Peyer's patch (tissue), 4 donors: ENCODE results near the gene LUC7L3.

Source experiments
- POLR2A ChIP-seq, 2 donors: fragments of 450-650 bp; IDR thresholded peaks; one replicate each; pipeline ENCODE4 v1.5.1; 2017; ENCODE audit warnings: antibody characterized with exemption in 2 of 2, mild to moderate bottlenecking in 2 of 2, moderate library complexity in 2 of 2
- TF ChIP-seq, protein P1 (sequence below), 6 experiments: fragments of 450-650 bp in 4 of 6; fragments of 200-600 bp in 2 of 6; sonication (generic) in 1 of 6; IDR thresholded peaks; one replicate each; pipeline ENCODE4 v1.5.1; 2017 to 2019; ENCODE audit warnings: antibody characterized with exemption in 6 of 6, mild to moderate bottlenecking in 3 of 6, moderate library complexity in 1 of 6

DNA sequence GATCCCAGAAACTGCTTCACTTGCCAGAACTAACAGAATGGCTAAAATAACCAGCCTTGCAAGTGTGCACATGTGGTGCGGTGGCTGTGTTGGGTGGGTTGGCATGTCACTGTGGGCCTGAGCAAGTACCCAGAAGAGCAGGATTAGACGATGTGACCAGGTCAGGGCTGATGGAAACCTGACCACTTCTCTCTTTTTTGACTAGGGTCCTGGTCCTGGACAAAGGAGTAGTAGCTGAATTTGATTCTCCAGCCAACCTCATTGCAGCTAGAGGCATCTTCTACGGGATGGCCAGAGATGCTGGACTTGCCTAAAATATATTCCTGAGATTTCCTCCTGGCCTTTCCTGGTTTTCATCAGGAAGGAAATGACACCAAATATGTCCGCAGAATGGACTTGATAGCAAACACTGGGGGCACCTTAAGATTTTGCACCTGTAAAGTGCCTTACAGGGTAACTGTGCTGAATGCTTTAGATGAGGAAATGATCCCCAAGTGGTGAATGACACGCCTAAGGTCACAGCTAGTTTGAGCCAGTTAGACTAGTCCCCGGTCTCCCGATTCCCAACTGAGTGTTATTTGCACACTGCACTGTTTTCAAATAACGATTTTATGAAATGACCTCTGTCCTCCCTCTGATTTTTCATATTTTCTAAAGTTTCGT is 28.4 kb upstream of the LUC7L3 start:
- TF ChIP-seq, protein P1, sequence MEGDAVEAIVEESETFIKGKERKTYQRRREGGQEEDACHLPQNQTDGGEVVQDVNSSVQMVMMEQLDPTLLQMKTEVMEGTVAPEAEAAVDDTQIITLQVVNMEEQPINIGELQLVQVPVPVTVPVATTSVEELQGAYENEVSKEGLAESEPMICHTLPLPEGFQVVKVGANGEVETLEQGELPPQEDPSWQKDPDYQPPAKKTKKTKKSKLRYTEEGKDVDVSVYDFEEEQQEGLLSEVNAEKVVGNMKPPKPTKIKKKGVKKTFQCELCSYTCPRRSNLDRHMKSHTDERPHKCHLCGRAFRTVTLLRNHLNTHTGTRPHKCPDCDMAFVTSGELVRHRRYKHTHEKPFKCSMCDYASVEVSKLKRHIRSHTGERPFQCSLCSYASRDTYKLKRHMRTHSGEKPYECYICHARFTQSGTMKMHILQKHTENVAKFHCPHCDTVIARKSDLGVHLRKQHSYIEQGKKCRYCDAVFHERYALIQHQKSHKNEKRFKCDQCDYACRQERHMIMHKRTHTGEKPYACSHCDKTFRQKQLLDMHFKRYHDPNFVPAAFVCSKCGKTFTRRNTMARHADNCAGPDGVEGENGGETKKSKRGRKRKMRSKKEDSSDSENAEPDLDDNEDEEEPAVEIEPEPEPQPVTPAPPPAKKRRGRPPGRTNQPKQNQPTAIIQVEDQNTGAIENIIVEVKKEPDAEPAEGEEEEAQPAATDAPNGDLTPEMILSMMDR (IDR thresholded peaks at IDR 0.05): no peak
- no peak for TF ChIP-seq POLR2A (IDR thresholded peaks at IDR 0.05)
